ENCODE data around the gene BEGAIN. TPM values are rescaled to one million over a fixed set of nuclear protein-coding genes. Genes with fewer than 3 reads are reported as not detected.
A peak's percentile ranks its signal among the peaks of the same experiment; 100 is the strongest.

Gene BEGAIN
- total and polyA plus RNA-seq, 2 experiments from 2014 or later, result 1.4 to 2.5 TPM

DNA sequence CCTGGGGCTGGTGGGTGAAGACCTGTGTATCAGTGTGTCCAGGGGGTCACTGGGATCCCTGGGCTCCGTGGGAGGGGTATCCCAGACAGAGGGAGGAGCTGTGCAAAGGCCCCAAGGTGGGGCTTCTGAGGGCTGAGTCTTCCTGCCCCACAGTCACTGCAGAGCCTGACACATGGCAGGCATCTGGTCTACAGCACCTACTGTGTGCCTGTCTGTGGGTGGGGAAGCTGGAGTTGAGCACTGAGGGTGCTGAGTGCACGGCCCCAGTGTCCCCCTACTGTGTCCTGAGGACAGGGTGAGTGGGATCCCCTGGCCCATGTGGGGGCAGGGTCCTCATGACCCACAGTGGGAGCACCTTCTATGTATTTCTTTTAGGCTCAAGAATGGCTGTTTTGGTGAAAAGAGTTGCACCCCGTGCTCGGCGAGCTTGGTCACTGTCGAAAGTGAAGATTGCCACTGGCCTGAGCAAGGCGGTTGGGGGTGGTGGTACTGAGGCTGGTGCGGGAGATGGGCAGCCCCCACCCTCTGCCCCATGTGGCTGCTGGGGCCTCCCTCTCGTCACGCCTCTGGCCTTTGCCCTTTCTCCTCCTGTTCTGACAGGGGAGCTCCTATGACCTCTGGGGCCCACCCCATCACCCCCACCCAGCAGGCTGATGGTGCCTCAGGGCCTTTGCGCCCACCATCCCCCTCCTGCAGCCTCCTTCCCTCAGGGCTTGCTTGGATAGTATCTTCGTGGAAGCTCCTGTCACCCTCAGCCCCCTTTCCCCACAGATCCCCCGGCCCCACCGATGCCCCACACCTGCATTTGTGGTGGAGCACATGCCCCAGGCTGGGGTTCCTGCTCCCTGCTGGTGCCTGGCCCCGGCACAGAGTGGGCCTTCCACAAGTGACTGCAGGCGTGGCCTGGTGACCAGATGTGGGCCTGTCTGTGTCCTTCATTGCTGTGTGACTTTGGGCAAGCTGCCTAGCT, 55.8 kb downstream of the BEGAIN start:
- Histone ChIP-seq H3K27me3 (no peaks in the 10 kb centered on the region), H3K9me3 (ENCODE audit: low read depth) (no peaks in the 10 kb centered on the region), H3K36me3 (replicated peaks; ENCODE audit: insufficient read depth, low read depth) (no peaks in the 10 kb centered on the region), H3K4me2 (no peak overlapping the region), H3K4me1 (ENCODE audit: insufficient read depth) (no peaks in the 10 kb centered on the region), H4K20me1 (ENCODE audit: insufficient read depth, poor library complexity, severe bottlenecking) (no peaks in the 10 kb centered on the region), H3K79me2 (no peaks in the 10 kb centered on the region), H3K27ac (no peak overlapping the region), H2AFZ (no peak overlapping the region), H3K4me3 (no peak overlapping the region), H3K9me2 (replicated peaks; ENCODE audit: insufficient read depth) (no peaks in the 10 kb centered on the region)
- DNase-seq (ENCODE audit: low spot score), result peak; percentile 3
- TF ChIP-seq EZH2 (IDR thresholded peaks at IDR 0.05; ENCODE audit: borderline replicate concordance), result no peak
- TF ChIP-seq EZH2phosphoT487 (IDR thresholded peaks at IDR 0.05; ENCODE audit: low read depth, severe bottlenecking, unreplicated experiment), result no peak
- TF ChIP-seq, protein P1, sequence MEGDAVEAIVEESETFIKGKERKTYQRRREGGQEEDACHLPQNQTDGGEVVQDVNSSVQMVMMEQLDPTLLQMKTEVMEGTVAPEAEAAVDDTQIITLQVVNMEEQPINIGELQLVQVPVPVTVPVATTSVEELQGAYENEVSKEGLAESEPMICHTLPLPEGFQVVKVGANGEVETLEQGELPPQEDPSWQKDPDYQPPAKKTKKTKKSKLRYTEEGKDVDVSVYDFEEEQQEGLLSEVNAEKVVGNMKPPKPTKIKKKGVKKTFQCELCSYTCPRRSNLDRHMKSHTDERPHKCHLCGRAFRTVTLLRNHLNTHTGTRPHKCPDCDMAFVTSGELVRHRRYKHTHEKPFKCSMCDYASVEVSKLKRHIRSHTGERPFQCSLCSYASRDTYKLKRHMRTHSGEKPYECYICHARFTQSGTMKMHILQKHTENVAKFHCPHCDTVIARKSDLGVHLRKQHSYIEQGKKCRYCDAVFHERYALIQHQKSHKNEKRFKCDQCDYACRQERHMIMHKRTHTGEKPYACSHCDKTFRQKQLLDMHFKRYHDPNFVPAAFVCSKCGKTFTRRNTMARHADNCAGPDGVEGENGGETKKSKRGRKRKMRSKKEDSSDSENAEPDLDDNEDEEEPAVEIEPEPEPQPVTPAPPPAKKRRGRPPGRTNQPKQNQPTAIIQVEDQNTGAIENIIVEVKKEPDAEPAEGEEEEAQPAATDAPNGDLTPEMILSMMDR (IDR thresholded peaks at IDR 0.05; ENCODE audit: poor library complexity), result no peak
- 82% methylated on average over 11 of the region's 16 CpGs for WGBS (ENCODE audit: low lambda C conversion rate, missing lambda C conversion rate)

DNA sequence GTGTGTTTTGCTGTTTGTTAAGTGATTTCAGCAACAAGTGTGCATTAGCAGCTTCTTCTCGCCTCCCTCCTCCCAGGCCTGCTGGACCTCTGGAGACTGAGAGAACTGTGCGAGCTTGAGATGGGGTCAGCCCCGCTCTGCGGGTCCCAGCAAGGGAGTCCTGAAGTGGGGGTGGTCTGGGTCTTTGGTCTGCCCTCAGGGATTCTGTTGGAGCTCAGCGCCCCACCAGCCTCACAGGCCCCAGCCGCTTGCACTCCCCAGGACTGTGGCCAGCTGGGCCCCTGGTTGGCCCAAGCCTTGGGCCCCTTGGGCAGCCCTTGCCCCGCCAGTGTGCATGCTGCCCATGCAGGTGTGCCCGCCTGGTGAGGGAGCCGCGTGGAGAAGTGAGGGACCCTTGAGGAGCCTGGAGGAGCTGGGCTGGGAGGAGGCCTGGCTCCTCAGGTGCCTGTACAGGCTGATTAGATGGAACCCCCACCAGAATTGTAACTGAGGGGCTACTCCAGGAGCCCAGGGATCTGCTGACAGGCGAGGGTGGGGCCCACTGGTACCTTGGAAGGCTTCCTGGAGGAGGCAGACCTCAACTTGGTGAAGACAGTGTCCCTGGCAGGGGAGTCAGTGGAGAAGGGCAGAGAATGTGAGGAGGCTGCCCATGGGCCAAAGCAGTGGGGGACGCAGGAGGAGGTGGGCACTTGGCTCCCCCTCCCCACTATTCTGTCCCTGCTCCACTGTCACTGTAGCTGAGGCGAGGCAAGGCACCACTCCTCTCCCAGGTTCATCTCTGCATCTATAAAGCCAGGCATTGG, 56.7 kb downstream of the BEGAIN start:
- Histone ChIP-seq H3K27me3 (no peaks in the 10 kb centered on the region), H3K9me3 (ENCODE audit: low read depth) (no peaks in the 10 kb centered on the region), H4K20me1 (ENCODE audit: insufficient read depth, poor library complexity, severe bottlenecking) (no peaks in the 10 kb centered on the region), H3K36me3 (replicated peaks; ENCODE audit: insufficient read depth, low read depth) (no peaks in the 10 kb centered on the region), H3K4me2 (no peak overlapping the region), H2AFZ (no peak overlapping the region), H3K79me2 (no peaks in the 10 kb centered on the region), H3K4me3 (no peak overlapping the region), H3K4me1 (ENCODE audit: insufficient read depth) (no peaks in the 10 kb centered on the region), H3K27ac (no peak overlapping the region), H3K9me2 (replicated peaks; ENCODE audit: insufficient read depth) (no peaks in the 10 kb centered on the region)
- TF ChIP-seq EZH2phosphoT487 (IDR thresholded peaks at IDR 0.05; ENCODE audit: low read depth, severe bottlenecking, unreplicated experiment), result no peak
- no peak for TF ChIP-seq EZH2 (IDR thresholded peaks at IDR 0.05; ENCODE audit: borderline replicate concordance)
- TF ChIP-seq, protein P1 (IDR thresholded peaks at IDR 0.05; ENCODE audit: poor library complexity), result no peak
- 95% methylated on average over 13 of the region's 13 CpGs for WGBS (ENCODE audit: low lambda C conversion rate, missing lambda C conversion rate)
- peak; percentile 2 for DNase-seq (ENCODE audit: low spot score)

DNA sequence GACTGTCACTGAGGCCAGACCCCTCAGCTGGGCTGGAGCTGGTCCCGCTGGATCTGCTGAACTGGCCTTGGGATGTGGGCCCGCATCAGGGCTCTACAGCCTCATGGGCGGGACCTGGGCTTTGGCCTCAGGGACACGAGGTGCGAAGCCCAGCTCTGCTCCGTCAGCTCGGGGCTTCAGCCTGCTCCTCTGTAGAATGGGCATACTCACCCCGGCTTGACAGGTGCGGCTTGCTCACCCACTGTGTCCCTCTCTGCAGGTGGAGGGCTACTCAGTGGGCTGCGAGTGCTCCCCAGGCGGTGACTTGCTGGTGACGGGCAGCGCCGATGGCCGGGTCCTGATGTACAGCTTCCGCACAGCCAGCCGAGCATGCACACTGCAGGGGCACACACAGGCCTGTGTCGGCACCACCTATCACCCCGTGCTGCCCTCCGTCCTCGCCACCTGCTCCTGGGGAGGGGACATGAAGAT, 57.6 kb downstream of the BEGAIN start:
- H3K4me1 ChIP-seq (ENCODE audit: insufficient read depth), result no peaks in the 10 kb centered on the region
- H3K79me2 ChIP-seq, result no peaks in the 10 kb centered on the region
- no peaks in the 10 kb centered on the region for H3K9me3 ChIP-seq (ENCODE audit: low read depth)
- H3K36me3 ChIP-seq (replicated peaks; ENCODE audit: insufficient read depth, low read depth), result no peaks in the 10 kb centered on the region
- peak; percentile 2 for DNase-seq (ENCODE audit: low spot score)
- H2AFZ ChIP-seq, result no peak overlapping the region
- H3K9me2 ChIP-seq (replicated peaks; ENCODE audit: insufficient read depth), result no peaks in the 10 kb centered on the region
- no peak overlapping the region for H3K4me2 ChIP-seq
- no peaks in the 10 kb centered on the region for H4K20me1 ChIP-seq (ENCODE audit: insufficient read depth, poor library complexity, severe bottlenecking)
- no peak overlapping the region for H3K27ac ChIP-seq
- H3K4me3 ChIP-seq, result no peak overlapping the region
- WGBS (ENCODE audit: low lambda C conversion rate, missing lambda C conversion rate), result 97% methylated on average over 20 of the region's 21 CpGs
- TF ChIP-seq, protein P1 (IDR thresholded peaks at IDR 0.05; ENCODE audit: poor library complexity), result no peak
- no peaks in the 10 kb centered on the region for H3K27me3 ChIP-seq

All from hepatocyte (in vitro differentiated cells).